CD4-positive, alpha-beta T cell treated with Interleukin-4 for 1 hour (primary cell): ENCODE measurements around the gene GLT6D1.
"Not testable (repeated sequence)": the region's sequence is repeated elsewhere in the genome, so short reads cannot be mapped to it uniquely, and the experiment has no call there.

ENCODE experiments used
- DNase-seq, 2 donors: peaks; one replicate each; pipeline ENCODE4 v3.0.0-alpha.2; 2020 to 2022

GLT6D1 gene

DNA sequence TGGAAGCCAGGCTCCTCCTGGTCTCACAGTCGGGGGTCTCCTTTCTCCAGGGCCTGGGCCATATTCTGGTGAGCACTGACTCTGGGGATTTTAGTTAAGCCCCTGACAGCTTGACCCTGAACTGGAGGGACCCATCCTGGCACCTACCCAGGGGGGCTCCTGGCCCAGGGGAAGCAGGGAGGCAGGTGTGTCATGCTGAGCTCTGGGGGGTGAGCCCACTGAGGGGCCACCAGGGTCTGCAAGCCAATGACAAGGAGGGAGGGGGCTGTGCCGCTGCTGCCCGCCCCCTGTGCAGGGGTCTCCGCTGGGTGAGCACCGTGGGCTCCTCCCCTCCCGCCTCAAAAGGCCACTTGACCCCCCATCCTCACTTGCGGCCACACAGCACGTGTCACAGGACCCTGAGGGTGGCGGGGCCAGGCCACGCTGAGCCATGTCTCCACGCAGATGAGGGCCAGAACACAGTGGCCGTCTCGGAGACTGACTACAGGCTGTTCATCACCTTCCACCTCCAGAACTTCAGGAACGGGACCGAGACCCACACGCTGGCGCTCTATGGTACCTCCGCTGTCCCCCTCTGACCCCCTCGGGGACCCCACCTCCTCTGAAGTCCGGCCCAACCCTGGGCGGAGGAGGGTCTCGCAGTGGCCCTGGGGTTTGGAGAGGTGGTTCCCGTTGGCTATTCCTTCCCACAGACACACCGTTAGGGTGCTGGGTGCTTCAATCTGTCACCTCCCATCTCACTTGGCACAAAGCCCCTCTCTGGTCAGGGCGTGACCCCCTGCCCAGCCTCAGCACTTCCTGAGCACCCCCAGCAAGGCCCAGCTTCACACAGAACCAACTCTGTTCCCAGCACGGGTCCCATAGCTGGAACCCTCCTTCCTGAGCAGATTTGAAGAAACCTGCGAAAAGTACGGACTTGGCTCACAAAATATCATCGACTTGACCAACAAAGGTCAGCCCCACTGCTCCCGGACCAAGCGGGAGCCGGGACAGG, 25.8 kb upstream of the GLT6D1 start:
- no peak for DNase-seq

- DNase-seq: no peak
Observed at GRCh38 chr9:135664266-135664665, 24.9 kb upstream of the GLT6D1 start.

- no peak for DNase-seq
Observed at GRCh38 chr9:135663857-135664256, 24.5 kb upstream of the GLT6D1 start.

- DNase-seq: no peak
Observed at GRCh38 chr9:135663451-135663770, 24.1 kb upstream of the GLT6D1 start.

DNA sequence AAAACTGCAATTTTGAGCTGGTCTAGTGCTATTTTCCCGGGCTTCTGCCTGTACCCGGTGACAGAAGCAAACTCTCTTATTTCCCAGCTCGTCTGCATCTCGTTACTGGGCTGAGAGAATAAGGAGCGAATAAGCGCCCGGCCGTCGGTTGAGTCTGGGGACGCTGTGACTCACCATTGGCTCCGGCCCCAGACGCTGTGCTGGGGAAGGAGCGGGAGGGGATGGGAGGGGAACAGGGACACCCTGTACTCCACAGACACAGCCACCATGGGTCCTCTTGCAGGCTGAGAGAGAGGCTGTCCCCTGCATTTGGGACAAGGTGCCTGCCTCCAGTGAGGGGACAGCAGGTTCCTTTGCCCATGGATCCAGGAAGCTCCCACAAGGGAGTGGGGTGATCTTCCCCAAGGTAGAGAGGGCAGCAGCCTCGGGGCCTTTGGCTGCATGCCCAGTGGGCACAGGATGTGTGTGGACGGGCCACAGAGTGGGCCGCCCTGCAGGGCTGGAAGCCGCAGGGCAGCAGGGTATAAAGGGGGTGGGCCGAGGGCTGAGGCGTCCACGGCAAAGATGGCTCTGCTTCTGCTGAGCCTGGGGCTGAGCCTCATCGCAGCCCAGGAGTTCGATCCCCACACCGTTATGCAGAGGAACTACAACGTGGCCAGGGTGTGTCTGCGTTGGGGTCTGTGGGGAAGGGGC, 23.6 kb upstream of the GLT6D1 start, which contains the start of gene LCN9:
LCN9 (plus strand) TSS at position 552 of the 693 bp plus-strand sequence; CDS start at position 565, 13 bp downstream.
- DNase-seq: no peak

DNA sequence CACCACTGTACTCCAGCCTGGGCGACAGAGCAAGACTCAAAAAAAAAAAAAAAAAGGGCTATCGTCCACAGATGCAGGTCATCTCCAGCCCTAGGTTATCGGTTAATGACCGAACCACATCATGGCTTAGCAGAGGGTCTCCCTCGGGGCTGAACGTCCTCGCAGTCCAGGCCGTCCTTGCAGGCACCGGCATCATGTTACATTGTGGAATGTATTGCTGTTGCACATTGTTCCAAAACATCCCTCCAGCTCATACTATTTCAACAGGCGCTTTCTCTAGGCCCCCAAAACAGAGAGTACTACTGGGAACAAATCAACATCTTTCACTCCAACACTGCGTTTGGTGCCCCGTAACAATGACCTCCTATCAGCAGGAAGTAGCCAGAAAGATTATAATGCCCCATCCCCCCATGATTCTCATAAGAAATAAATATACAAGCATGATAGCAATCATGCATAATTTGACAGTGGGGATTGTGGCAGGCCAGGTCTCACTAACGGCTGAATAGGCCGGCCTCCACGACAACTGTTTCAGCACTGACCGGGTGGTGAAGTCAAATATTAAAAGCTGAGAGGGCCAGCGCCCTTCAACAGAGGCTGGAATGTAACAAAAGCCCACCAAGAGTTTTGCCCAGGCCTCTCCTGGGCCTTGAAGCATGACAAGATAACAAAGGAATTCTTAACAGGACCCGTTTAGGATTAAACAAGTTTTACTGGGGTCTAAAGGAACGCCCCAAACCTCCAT, 22.6 kb upstream of the GLT6D1 start:
- no peak for DNase-seq

GRCh38 chr9:135660407-135660806, 21.1 kb upstream of the GLT6D1 start:
- no peak for DNase-seq

DNA sequence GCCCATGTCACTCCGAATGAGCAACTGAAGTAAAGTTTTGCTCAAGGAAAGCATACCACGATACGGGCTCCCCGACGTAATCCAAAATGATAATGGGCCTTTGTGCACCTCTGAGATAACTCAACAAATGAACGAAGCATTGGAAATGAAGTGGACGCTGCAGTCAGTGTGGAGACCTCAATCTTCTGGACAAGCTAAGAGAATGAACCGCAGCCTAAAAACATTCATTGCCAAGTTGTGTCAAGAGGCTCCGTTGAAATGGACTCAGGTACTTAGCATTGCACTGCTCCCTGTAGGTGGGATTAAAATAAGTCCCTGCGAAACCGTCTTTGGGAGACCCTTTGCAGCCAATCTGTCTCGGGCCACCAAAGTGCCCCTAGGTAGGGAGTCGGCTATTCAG, 19.9 kb upstream of the GLT6D1 start:
- no peak for DNase-seq

DNA sequence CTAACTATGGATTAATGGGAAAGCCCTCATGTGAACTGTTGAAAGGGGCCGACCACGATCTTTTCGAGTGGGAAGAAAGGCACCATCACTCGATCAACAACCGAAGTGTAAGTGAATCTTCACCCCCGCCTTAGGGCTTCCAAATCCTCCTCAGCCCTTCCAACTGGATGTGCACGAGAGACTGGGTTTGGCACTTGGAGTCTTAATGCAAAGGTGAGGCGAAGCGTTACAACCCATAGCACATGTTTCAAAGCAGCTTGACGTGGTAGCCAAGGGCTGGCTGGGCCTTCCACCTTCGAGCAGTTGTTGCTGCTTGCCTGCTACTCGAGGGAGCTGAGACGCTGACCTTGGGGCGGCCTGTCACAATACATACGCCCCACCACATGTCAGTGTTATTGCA, 18.1 kb upstream of the GLT6D1 start:
- DNase-seq: no peak

- DNase-seq: no peak
Observed at GRCh38 chr9:135655317-135655716, 16.0 kb upstream of the GLT6D1 start.

- DNase-seq: no peak
Observed at GRCh38 chr9:135650408-135650807, 11.1 kb upstream of the GLT6D1 start.

- no peak for DNase-seq
Observed at GRCh38 chr9:135649508-135649907, 10.2 kb upstream of the GLT6D1 start.

DNA sequence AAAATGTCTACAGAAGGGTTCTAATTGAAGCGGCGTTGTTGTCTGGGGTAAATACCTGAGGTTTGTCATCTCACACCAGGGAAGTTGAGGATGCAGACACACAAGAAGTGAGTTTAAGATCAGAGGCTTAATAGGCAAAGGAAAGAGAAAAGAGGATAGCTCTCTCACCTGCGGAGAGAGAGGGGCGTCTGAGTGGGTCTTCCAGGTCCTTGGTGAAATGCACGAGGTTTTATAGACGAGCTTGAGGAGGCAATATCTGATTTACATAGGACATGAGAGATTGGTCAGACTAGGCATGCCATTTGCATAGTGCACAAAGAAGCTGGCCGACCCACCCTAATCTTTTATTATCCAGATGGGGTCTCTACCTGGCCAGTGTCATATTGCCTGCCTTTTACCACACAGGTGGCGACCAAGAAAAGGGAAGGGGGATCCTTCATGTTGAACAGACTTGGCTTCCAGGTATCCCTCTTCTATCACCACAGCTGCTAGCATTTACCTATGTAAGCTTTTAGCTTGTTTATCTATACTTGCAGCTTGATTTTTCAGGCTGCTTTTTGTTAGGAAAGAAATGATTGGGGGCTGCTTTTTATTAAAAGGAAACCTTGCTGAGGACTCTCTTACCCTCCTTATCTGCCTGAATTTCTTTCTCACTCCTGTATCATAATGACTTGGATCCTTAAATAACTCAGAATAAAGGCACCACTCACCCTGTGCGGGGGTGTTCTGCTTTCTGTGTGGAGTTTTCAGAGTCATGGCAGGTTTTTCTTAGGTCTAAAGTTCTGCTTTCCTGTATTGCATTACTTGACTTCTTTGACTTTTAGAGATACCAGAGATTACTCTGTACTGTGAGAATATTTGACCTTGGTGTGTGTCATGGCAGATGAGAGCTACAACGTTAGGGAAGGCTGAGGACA, 9.4 kb upstream of the GLT6D1 start:
- DNase-seq: no peak

DNA sequence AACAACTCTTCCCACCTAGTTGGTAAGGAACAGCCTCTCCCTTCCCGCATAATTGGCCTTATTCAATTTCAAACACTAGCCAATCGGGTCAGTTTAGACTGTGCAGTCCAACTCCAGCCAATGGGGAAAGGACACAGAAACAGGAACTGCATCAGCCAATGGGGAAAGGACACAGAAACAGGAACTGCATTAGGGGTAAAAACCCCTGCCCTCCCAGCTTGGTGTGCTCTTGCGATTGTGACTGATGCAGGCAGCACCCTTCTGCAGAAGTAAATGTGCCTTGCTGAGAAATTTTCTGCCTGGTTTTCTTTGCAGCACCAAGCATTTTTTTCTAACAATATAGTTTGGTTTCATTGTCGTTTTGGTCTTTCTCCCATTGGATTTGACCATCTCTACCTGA, 8.5 kb upstream of the GLT6D1 start:
- DNase-seq: no peak

DNA sequence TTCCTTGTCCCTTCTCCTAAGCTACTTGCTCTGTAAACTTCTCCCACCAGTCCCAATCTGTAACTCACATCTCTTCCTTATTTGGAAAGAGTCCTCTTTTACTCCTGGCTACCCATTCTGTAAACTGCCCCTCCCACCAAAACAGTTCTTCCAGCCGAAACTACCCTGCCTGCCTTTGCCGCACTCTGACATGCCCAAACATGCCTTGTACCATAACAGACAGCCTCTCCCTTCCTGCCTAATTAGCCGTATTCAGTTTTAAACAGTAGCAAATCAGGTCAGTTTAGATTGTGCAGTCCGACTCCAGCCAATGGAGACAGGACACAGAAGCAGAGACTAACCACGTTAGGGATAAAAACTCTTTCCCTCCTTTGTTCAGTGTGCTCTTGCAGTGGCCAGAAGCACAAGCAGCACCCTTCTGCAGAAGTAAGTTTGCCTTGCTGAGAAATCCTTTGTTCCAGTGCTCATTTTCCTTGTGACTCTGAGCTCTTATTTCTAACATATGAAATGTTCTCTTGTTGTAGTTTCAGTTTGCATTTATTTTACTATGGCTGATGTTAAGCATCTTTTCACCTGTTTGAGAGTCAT, 5.4 kb upstream of the GLT6D1 start:
- DNase-seq: no peak

GRCh38 chr9:135641745-135642144, 2.4 kb upstream of the GLT6D1 start:
- no peak for DNase-seq

- DNase-seq: no peak
Observed at GRCh38 chr9:135641047-135641446, 1.7 kb upstream of the GLT6D1 start.

DNA sequence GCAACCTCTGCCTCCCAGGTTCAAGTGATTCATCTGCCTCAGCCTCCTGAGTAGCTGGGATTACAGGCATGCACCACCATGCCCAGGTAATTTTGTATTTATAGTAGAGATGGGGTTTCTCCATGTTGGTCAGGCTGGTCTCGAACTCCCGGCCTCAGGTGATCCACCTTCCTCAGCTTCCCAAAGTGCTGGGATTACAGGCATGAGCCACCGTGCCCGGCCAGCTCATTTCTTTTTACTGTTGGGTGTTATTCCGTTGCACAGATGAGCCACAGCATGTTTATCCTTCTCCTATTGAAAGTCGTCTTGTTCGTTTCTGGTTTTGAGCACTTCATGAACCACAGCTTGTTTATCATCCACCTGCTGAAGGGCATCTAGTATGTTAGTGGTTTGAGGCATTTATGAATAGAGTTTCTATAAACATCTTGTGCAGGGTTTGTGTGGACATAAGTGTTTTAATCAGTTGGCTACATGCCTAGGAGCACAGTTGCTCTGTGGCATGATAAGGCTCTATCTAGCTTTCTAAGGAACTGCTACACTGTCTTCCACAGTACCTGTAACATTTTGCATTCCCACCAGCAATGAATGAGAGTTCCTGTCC, 2.3 kb downstream of the GLT6D1 start:
- DNase-seq: not testable (repeated sequence)

DNA sequence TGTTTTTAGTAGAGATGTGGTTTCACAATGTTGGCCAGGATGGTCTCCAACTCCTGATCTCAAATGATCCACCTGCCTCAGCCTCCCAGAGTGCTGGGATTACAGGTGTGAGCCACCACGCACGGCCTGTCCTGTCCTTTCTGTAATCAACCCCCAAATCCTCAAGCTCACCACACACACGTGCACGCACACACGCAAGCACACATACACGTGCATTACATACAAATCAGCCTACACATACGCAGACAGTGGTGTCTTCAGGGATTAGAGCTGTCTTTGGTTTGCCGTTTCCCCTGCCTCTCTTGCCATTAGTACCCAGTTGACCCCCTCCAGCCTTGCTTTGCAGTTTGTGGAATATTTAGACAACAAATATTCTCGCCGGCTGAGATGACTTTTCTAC, 6.5 kb downstream of the GLT6D1 start:
- no peak for DNase-seq

DNA sequence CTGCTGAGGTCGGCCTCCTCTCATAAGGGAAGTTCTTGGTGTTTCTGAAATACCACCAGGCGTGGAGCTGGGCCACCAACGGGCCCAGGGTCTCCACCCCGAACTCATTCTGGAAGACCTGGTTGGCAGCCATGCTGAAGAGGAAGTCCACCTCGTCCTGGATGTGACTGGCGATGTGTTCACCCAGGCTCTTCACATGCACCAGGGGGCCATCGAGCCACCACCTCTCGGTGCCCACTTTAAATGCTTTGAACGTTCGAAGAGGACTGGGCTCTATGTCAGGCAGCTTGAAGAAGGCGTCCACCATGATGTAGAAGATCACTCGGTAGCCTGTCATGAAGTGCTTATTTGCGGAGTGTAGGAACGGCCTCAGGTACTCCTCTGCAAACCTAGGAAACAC, 15.1 kb downstream of the GLT6D1 start:
- DNase-seq: no peak

DNA sequence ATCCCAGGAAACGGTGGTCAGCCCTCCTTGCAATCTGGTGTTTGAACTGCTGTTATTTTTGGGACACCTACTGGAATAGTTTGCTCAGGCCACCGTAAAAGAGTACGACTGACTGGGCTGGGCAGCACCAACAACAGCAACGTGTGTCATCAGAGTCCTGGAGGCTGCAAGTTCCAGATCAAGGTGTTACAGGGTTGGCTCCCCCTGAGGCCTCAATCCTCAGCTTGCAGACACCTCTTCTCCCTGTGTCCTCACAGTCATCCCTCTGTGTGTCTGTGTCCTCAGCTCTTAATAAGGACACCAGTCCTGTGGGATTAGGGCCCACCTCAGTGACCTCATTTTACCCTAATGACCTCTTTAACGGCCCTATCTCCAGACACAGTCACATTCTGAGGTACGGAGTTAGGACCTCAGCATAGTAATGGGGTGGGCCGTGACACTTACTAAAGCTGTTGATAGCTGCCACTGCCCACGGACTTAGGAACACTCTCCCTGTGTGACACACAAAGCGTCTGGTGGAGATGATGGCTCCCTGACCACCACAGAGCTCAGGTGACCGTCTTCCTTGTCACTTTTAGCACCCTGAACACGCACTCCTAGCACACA, 16.8 kb downstream of the GLT6D1 start:
- no peak for DNase-seq
